Panc1 (cell line): Measurements from ENCODE around the gene FAM24A. TPM values are rescaled to one million over a fixed set of nuclear protein-coding genes. Genes with fewer than 3 reads are reported as not detected.
A peak's percentile ranks its signal among the peaks of the same experiment; 100 is the strongest.

ENCODE experiments used
- ATAC-seq: fragments of 200-7000 bp; cut with Tn5 transposase; 2 replicates; pipeline ENCODE4 v1.9.1; 2020; ENCODE audit warnings: mild to moderate bottlenecking, moderate library complexity
- BruUV-seq: library from RNA; stranded (reverse); fragments of 400-500 nt; replicated peaks from 2 replicates; lab custom pipeline; 2021; lab: Mats Ljungman, UMichigan
- CTCF ChIA-PET: fragments of 300-600 bp; sonication (Branson Sonifier 250); formaldehyde crosslinking; loops from one replicate; lab custom pipeline; 2022; ENCODE audit warnings: antibody characterized with exemption; lab: Charles Lee
- POLR2A ChIA-PET: fragments of 300-600 bp; sonication (Branson Sonifier 250); formaldehyde crosslinking; loops from one replicate; lab custom pipeline; 2022; ENCODE audit warnings: antibody characterized with exemption; lab: Charles Lee
- DNase-seq: peaks from one replicate; pipeline ENCODE4 v3.0.0-alpha.2; 2010; ENCODE audit warnings: low read depth, low spot score
- H3K27ac ChIP-seq: 2 replicates; pipeline ENCODE4 v1.5.1; 2011; ENCODE audit warnings: mild to moderate bottlenecking, low read length, inconsistent platforms
- H3K27me3 ChIP-seq: fragments of 200-500 bp; sonication (Bioruptor generic); 2 replicates; pipeline ENCODE4 v1.6.0; 2014; ENCODE audit warnings: low read length, inconsistent platforms; ENCODE audit not compliant: control insufficient read depth, insufficient read depth
- H3K36me3 ChIP-seq: fragments of 200-500 bp; sonication (Bioruptor generic); 2 replicates; pipeline ENCODE4 v1.5.1; 2014; ENCODE audit warnings: inconsistent platforms, mild to moderate bottlenecking, low read length, moderate library complexity; ENCODE audit not compliant: control insufficient read depth, insufficient read depth
- H3K4me1 ChIP-seq: 2 replicates; pipeline ENCODE4 v1.5.1; 2011; ENCODE audit warnings: inconsistent platforms, mild to moderate bottlenecking, low read length, moderate library complexity; ENCODE audit not compliant: control insufficient read depth, insufficient read depth
- H3K4me3 ChIP-seq, 2 experiments: 2 replicates each; pipeline ENCODE4 v1.5.1; 2011 to 2012; ENCODE audit warnings: low read depth in 2 of 2, low read length in 2 of 2, mild to moderate bottlenecking in 2 of 2, inconsistent platforms in 1 of 2, moderate library complexity in 1 of 2
- H3K9me3 ChIP-seq: fragments of 200-500 bp; sonication (Bioruptor generic); 2 replicates; pipeline ENCODE4 v1.5.1; 2014; ENCODE audit warnings: low read depth, mild to moderate bottlenecking, inconsistent platforms, low read length, moderate library complexity; ENCODE audit not compliant: control insufficient read depth, insufficient read depth
- POLR2AphosphoS5 ChIP-seq: IDR thresholded peaks from 2 replicates; pipeline ENCODE4 v1.6.1; 2012; ENCODE audit warnings: mild to moderate bottlenecking, low read depth, low read length, moderate library complexity
- SIN3A ChIP-seq: IDR thresholded peaks from 2 replicates; pipeline ENCODE4 v1.6.1; 2012; ENCODE audit warnings: low read depth, mild to moderate bottlenecking, low read length, moderate library complexity, borderline replicate concordance; ENCODE audit not compliant: insufficient read depth
- TCF7L2 ChIP-seq: IDR thresholded peaks from 2 replicates; pipeline ENCODE4 v1.6.1; 2011; ENCODE audit warnings: mild to moderate bottlenecking, low read depth, low read length, inconsistent platforms
- in situ Hi-C: cut with HindIII; loops from 2 replicates; pipeline ENCODE4 v1.10.0; 2016; ENCODE audit warnings: low sequenced_read_pairs, low pct_unique_long_range_greater_than_20kb
- intact Hi-C: fragments of 100-400 bp; cut with micrococcal nuclease; formaldehyde crosslinking; loops from one replicate; pipeline ENCODE4 v1.10.0; 2022; ENCODE audit not compliant: unreplicated experiment
- total RNA-seq: library from RNA; stranded (reverse); gene quantifications from one replicate; pipeline ENCODE4 v1.2.1, GENCODE V29; 2021; ENCODE audit not compliant: unreplicated experiment
- TF ChIP-seq, protein P1 (sequence below), 2 experiments: IDR thresholded peaks; 2 replicates each; pipeline ENCODE4 v1.6.1; 2011 to 2012; ENCODE audit warnings: low read depth in 2 of 2, control low read depth in 1 of 2, low read length in 1 of 2, mild to moderate bottlenecking in 1 of 2, moderate library complexity in 1 of 2; ENCODE audit not compliant: insufficient read depth in 1 of 2
- TF ChIP-seq, protein P2 (sequence below): fragments of 450-650 bp; IDR thresholded peaks from 2 replicates; pipeline ENCODE4 v1.5.1; 2017; ENCODE audit warnings: mild to moderate bottlenecking

FAM24A gene
- total RNA-seq, 1 experiment from 2014 or later: not detected

DNA sequence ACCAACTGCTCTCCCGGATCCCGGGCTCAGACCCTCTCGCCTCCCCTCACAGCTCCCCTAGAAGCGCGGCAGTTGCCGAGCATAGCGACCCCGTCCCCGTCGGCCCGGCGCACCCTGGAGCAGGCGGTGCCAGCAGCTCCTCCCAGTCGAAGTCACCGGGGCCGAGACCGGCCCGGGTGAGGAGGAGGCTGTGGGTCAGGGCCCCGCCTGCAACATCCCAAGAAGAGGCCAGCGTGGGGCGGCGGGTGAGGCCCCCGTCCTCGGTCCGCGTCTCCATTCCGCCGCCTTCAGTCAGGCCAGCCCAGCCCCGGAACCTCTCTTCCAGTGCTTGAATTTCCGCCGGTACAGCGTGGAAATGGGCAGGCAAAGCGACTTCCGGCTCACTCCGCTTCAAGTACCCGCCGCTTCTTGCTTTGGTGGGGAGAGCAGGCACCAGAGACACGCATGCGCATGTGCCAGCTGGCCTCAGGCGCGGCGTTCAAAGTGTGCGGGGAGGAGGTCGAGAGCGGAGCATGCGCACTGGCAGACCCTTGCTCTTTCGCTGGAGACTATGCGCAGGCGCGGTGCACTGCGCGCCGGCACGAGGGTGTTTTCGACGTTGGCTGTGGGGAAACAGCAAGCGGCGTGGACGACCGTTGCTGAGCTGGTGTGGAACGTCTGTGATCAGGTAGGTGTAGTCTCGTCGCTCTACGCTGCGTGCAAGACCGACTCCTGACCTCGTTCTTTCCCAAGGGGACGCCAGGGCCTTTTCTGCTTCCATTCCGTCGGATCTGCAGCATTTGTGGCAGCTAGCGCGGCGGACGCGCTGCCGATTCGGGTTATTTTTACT is 43.7 kb downstream of the FAM24A start, which contains the start of gene C10orf88:
TSS of gene C10orf88 (minus strand) at position 326 of the 829 bp plus-strand sequence. CDS start at position 277, 49 bp downstream.
- ATAC-seq: peak; percentile 100
- peak; percentile 97 for DNase-seq
- peak within 1 kb of the TSS; percentile 85 for H3K27ac ChIP-seq
- H3K4me3 ChIP-seq: peak within 1 kb of the TSS; percentile 87 to 91
- POLR2A ChIA-PET: interaction anchor here (0.6 to 0.7 kb wide), 2 partner anchors 110 to 553 kb away, joined by 3 to 6 read pairs; no protein-coding TSS in a partner anchor
- in situ Hi-C loops: no loop called here
- peaks cover 16% of the 10 kb centered on the region; the same call in 1 of the 2 replicates for H3K36me3 ChIP-seq
- no TSS peak for BruUV-seq
- CTCF ChIA-PET: interaction anchor here (0.6 kb wide), 1 partner anchor 19 kb away, joined by 3 read pairs; no protein-coding TSS in a partner anchor
- no peaks in the 10 kb centered on the region for H3K27me3 ChIP-seq
- H3K4me1 ChIP-seq: peaks cover 23% of the 10 kb centered on the region
- intact Hi-C loops: no loop called here
- H3K9me3 ChIP-seq: peaks cover 3% of the 10 kb centered on the region; the same call in 1 of the 2 replicates
- peak; percentile 98 for TF ChIP-seq TCF7L2
- TF ChIP-seq, protein P1, sequence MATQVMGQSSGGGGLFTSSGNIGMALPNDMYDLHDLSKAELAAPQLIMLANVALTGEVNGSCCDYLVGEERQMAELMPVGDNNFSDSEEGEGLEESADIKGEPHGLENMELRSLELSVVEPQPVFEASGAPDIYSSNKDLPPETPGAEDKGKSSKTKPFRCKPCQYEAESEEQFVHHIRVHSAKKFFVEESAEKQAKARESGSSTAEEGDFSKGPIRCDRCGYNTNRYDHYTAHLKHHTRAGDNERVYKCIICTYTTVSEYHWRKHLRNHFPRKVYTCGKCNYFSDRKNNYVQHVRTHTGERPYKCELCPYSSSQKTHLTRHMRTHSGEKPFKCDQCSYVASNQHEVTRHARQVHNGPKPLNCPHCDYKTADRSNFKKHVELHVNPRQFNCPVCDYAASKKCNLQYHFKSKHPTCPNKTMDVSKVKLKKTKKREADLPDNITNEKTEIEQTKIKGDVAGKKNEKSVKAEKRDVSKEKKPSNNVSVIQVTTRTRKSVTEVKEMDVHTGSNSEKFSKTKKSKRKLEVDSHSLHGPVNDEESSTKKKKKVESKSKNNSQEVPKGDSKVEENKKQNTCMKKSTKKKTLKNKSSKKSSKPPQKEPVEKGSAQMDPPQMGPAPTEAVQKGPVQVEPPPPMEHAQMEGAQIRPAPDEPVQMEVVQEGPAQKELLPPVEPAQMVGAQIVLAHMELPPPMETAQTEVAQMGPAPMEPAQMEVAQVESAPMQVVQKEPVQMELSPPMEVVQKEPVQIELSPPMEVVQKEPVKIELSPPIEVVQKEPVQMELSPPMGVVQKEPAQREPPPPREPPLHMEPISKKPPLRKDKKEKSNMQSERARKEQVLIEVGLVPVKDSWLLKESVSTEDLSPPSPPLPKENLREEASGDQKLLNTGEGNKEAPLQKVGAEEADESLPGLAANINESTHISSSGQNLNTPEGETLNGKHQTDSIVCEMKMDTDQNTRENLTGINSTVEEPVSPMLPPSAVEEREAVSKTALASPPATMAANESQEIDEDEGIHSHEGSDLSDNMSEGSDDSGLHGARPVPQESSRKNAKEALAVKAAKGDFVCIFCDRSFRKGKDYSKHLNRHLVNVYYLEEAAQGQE (IDR thresholded peaks at IDR 0.05; ENCODE audit: insufficient read depth in 1 of 2, low read depth in 2 of 2, low read length in 1 of 2): peak in 1 of 2 experiments; percentile 32; a peak in 1 of 4 replicates
- TF ChIP-seq, protein P2, sequence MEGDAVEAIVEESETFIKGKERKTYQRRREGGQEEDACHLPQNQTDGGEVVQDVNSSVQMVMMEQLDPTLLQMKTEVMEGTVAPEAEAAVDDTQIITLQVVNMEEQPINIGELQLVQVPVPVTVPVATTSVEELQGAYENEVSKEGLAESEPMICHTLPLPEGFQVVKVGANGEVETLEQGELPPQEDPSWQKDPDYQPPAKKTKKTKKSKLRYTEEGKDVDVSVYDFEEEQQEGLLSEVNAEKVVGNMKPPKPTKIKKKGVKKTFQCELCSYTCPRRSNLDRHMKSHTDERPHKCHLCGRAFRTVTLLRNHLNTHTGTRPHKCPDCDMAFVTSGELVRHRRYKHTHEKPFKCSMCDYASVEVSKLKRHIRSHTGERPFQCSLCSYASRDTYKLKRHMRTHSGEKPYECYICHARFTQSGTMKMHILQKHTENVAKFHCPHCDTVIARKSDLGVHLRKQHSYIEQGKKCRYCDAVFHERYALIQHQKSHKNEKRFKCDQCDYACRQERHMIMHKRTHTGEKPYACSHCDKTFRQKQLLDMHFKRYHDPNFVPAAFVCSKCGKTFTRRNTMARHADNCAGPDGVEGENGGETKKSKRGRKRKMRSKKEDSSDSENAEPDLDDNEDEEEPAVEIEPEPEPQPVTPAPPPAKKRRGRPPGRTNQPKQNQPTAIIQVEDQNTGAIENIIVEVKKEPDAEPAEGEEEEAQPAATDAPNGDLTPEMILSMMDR: no peak
- TF ChIP-seq POLR2AphosphoS5: peak; percentile 89
- TF ChIP-seq SIN3A: peak; percentile 84; the same call in 1 of the 2 replicates

DNA sequence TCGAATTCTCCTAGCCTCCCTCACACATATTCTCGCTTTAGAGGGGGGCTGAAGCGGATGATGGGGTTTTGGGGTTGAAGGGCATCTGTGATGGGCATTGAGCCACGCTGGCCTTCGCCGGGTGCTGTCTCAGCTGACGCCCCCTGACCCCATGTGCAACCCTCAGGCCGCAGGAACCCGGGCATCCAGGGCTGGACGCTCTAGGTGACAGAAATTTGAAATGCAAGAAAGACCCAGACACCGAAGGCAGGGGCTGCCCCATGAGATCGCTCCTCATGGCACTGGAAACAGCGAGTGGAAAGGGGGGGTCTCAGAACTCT is 44.3 kb downstream of the FAM24A start:
- CTCF ChIA-PET: interaction anchor here (0.6 kb wide), 1 partner anchor 19 kb away, joined by 3 read pairs; no protein-coding TSS in a partner anchor
- in situ Hi-C loops: no loop called here
- POLR2A ChIA-PET: interaction anchor here (0.6 to 0.7 kb wide), 2 partner anchors 110 to 554 kb away, joined by 3 to 6 read pairs; no protein-coding TSS in a partner anchor
- Histone ChIP-seq H3K9me3 (peaks cover 3% of the 10 kb centered on the region; the same call in 1 of the 2 replicates), H3K4me1 (peaks cover 23% of the 10 kb centered on the region), H3K36me3 (peaks cover 10% of the 10 kb centered on the region; the same call in 1 of the 2 replicates), H3K27me3 (no peaks in the 10 kb centered on the region), H3K27ac (peak overlapping the region; percentile 85), H3K4me3 (peak overlapping the region; percentile 87 to 91)
- no peak for DNase-seq
- ATAC-seq: no peak
- TF ChIP-seq TCF7L2 (no peak), POLR2AphosphoS5 (no peak), SIN3A (no peak)
- TF ChIP-seq, protein P2: no peak
- TF ChIP-seq, protein P1 (IDR thresholded peaks at IDR 0.05; ENCODE audit: insufficient read depth in 1 of 2, low read depth in 2 of 2, low read length in 1 of 2): no peak
- intact Hi-C loops: no loop called here
- BruUV-seq: no TSS peak
